Activated CD8-positive, alpha-beta T cell treated with anti-CD3 and anti-CD28 coated beads, Interleukin-2, amount 10 ng/mL, durations not matched to agents 7 days and 5 days (primary cell): ENCODE data around the gene KDM7A. TPM values are rescaled to one million over a fixed set of nuclear protein-coding genes. Genes with fewer than 3 reads are reported as not detected.
"Not testable (repeated sequence)": the region's sequence is repeated elsewhere in the genome, so short reads cannot be mapped to it uniquely, and the experiment has no call there.

ENCODE experiments used
- ATAC-seq: fragments of 150-1000 bp; cut with Tn5 transposase; one replicate; pipeline ENCODE4 v1.10.0; 2021; ENCODE audit warnings: moderate library complexity
- CTCF ChIA-PET: fragments of 350-600 bp; sonication (Branson Sonifier 250); formaldehyde crosslinking; loops from one replicate; lab custom pipeline; 2021; ENCODE audit warnings: antibody characterized with exemption; lab: Charles Lee
- POLR2A ChIA-PET: fragments of 350-600 bp; sonication (Branson Sonifier 250); formaldehyde crosslinking; loops from one replicate; lab custom pipeline; 2021; ENCODE audit warnings: antibody characterized with exemption; lab: Charles Lee
- DNase-seq: peaks from one replicate; pipeline ENCODE4 v3.0.0-alpha.2; 2020
- H3K27ac Mint-ChIP-seq: one replicate; pipeline ENCODE4 v1.8.0; 2021; ENCODE audit warnings: mild to moderate bottlenecking, mixed read lengths
- H3K27me3 Mint-ChIP-seq: one replicate; pipeline ENCODE4 v1.8.0; 2021; ENCODE audit warnings: low read depth, mixed read lengths
- H3K36me3 Mint-ChIP-seq: one replicate; pipeline ENCODE4 v1.8.0; 2021; ENCODE audit warnings: low read depth, mixed read lengths
- H3K4me1 Mint-ChIP-seq: one replicate; pipeline ENCODE4 v1.8.0; 2021; ENCODE audit warnings: low read depth, mixed read lengths
- H3K4me3 Mint-ChIP-seq: one replicate; pipeline ENCODE4 v1.8.0; 2021; ENCODE audit warnings: mild to moderate bottlenecking, mixed read lengths
- H3K9me3 Mint-ChIP-seq: one replicate; pipeline ENCODE4 v1.8.0; 2022; ENCODE audit warnings: mixed read lengths; ENCODE audit not compliant: insufficient read depth
- total RNA-seq, 2 experiments: library from RNA; stranded (reverse); gene quantifications; one replicate each; pipeline ENCODE4 v1.2.3, GENCODE V29; 2021

Gene KDM7A
- total RNA-seq, 2 experiments from 2014 or later, result 3.9 to 4.1 TPM

DNA sequence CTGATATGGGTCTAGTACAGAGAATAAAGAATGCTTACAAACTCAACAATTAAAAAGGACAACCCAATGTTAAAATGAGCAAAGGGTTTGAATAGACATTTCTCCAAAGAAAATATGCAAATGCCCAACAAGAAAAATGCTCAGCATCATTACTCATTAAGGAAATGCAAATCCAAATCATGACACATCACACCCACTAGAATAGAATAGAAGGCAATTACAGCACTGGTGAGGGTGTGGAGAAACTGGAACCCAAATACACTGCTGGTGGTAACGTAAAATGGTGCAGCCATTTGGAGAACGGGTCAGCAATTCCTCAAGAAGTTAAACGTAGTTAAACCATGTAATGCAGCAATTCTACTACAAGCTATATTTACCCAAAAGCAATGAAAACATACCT is 53.8 kb downstream of the KDM7A start:
- Mint-ChIP-seq H3K9me3 (no peaks in the 10 kb centered on the region), H3K27ac (no peak overlapping the region), H3K27me3 (no peaks in the 10 kb centered on the region), H3K4me1 (no peaks in the 10 kb centered on the region), H3K36me3 (peaks cover 12% of the 10 kb centered on the region), H3K4me3 (no peak overlapping the region)
- ChIA-PET CTCF (no interaction called here), POLR2A (no interaction called here)
- DNase-seq (no peak), ATAC-seq (no peak)

DNA sequence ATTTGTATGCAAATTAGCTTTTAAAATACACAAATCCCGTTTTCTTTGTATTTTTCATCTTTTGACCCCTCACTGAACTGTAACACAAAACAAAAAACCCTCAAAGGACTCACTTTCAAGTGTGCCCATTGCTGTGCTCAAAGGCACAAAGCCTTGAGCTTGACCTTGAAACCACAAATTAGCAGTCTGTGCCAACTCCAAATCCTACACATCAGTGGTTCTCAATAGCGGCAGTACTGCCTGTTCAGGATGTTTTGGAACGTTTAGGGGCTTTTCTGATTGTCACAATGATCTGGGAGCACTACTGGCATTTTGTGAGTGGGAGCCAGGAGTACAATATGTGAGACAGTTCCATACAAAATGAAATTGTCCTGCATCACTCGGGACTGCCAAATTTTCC is 55.5 kb downstream of the KDM7A start:
- DNase-seq (no peak), ATAC-seq (no peak)
- Mint-ChIP-seq H3K27me3 (no peaks in the 10 kb centered on the region), H3K9me3 (no peaks in the 10 kb centered on the region), H3K27ac (no peak overlapping the region), H3K36me3 (peaks cover 5% of the 10 kb centered on the region), H3K4me3 (no peak overlapping the region), H3K4me1 (no peaks in the 10 kb centered on the region)
- ChIA-PET POLR2A (no interaction called here), CTCF (interaction anchor here (1.1 kb wide), 1 partner anchor 18 kb away, joined by 3 read pairs; no protein-coding TSS in a partner anchor)

DNA sequence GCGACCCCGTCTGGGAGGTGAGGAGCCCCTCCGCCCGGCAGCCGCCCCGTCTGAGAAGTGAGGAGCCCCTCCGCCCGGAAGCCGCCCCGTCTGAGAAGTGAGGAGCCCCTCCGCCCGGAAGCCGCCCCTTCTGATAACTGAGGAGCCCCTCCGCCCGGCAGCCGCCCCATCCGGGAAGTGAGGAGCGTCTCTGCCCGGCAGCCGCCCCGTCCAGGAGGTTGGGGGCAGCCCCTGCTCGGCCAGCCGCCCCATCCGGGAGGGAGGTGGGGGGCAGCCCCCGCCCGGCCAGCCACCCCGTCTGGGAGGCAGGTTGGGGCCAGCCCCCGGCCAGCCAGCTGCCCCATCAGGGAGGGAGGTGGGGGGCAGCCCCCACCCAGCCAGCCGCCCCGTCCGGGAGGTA is 62.0 kb downstream of the KDM7A start:
- POLR2A ChIA-PET, H3K4me1 Mint-ChIP-seq, CTCF ChIA-PET, ATAC-seq, H3K9me3 Mint-ChIP-seq, H3K4me3 Mint-ChIP-seq, DNase-seq, H3K27me3 Mint-ChIP-seq, H3K27ac Mint-ChIP-seq: not testable (repeated sequence)
- H3K36me3 Mint-ChIP-seq, result peaks cover 14% of the 10 kb centered on the region

DNA sequence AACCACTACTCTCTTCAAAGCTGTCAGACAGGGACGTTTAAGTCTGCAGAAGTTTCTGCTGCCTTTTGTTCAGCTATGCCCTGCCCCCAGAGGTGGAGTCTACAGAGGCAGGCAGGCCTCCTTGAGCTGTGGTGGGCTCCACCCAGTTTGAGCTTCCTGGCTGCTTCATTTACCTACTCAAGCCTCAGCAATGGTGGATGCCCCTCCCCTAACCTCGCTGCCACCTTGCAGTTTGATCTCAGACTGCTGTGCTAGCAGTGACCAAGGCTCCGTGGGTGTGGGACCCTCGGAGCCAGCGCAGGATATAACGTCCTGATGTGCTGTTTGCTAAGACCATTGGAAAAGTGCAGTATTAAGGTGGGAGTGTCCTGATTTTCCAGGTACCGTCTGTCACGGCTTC is 68.0 kb downstream of the KDM7A start:
- H3K27me3 Mint-ChIP-seq, ATAC-seq, H3K27ac Mint-ChIP-seq, CTCF ChIA-PET, H3K9me3 Mint-ChIP-seq, H3K4me3 Mint-ChIP-seq, POLR2A ChIA-PET, H3K4me1 Mint-ChIP-seq: not testable (repeated sequence)
- peak; percentile 39 for DNase-seq
- H3K36me3 Mint-ChIP-seq, result peaks cover 22% of the 10 kb centered on the region

DNA sequence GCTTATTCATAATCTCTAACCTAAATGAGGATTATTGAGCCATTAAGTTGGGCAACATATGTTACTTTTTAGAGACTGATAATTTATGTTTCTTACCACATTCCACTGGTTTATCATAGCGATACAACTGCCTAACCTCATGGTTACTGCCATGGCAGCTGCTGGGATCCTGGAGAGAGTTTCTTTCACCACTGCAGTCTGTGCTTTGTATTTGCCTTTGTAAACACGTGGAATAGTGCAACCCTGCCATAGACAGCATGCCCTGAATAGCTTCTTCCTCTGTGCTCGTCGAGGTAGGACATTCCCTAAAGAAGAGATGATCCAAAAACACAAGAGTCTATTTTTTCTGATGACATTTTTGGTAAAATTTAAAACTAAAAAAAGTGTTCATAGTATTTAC is 80.3 kb downstream of the KDM7A start:
- ATAC-seq, result no peak
- no peaks in the 10 kb centered on the region for H3K27me3 Mint-ChIP-seq
- CTCF ChIA-PET, result no interaction called here
- no peaks in the 10 kb centered on the region for H3K9me3 Mint-ChIP-seq
- H3K36me3 Mint-ChIP-seq, result peaks cover 37% of the 10 kb centered on the region
- H3K4me1 Mint-ChIP-seq, result no peaks in the 10 kb centered on the region
- H3K27ac Mint-ChIP-seq, result no peak overlapping the region
- POLR2A ChIA-PET, result no interaction called here
- DNase-seq, result no peak
- no peak overlapping the region for H3K4me3 Mint-ChIP-seq

DNA sequence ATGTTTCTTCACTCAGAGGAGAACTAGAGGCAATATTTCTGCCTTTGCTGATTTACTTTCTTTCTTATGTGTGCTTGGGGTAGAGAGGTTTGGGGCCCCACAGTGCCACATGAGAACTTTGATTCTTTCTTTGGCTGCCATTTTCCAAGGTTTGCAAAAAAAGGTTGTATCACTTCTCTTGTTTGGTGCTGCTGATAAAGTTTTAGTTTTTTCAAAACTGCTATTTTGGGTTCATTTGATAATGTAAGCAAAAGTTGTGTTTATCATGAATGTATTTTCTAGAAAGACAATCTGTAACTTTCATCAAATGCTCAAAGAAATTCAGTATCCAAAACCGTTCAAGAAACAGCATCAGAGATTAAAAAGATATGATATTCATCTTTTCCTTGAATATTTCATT is 83.4 kb downstream of the KDM7A start:
- ChIA-PET CTCF (interaction anchor here (2.0 kb wide), 1 partner anchor 10 kb away, joined by 5 read pairs; no protein-coding TSS in a partner anchor), POLR2A (no interaction called here)
- H3K27me3 Mint-ChIP-seq, result no peaks in the 10 kb centered on the region
- no peaks in the 10 kb centered on the region for H3K4me1 Mint-ChIP-seq
- no peak overlapping the region for H3K4me3 Mint-ChIP-seq
- no peak overlapping the region for H3K27ac Mint-ChIP-seq
- ATAC-seq, result no peak
- DNase-seq, result no peak
- H3K9me3 Mint-ChIP-seq, result no peaks in the 10 kb centered on the region
- peaks cover 41% of the 10 kb centered on the region for H3K36me3 Mint-ChIP-seq

DNA sequence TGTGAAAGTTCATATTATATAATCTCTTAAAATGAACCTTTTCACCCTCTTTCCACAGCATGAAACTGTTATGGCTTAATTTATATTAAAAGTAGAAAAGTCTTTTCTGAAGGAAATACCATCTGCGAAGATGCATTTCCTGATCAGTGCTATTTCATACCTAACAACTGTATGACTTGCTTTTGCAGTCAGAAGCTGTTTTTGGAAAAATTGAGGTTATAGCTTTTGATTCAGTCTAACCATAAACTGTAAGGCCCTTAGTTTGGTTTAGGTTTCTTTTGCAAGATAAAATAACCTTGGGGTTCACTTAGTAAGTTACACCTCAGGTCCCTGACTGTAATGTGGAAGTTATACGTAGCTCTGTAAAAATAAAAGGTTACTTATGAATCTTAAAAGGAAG is 91.3 kb downstream of the KDM7A start:
- CTCF ChIA-PET, result interaction anchor here (1.0 to 1.6 kb wide), 2 partner anchors 13 to 220 kb away, joined by 4 to 5 read pairs; no protein-coding TSS in a partner anchor
- POLR2A ChIA-PET, result interaction anchor here (1.0 kb wide), 1 partner anchor 23 kb away, joined by 3 read pairs; the partner anchor contains the start of gene PARP12
- peak; percentile 34 for ATAC-seq
- no peaks in the 10 kb centered on the region for H3K27me3 Mint-ChIP-seq
- H3K4me1 Mint-ChIP-seq, result peaks cover 27% of the 10 kb centered on the region
- no peaks in the 10 kb centered on the region for H3K9me3 Mint-ChIP-seq
- H3K4me3 Mint-ChIP-seq, result no peak overlapping the region
- no peak overlapping the region for H3K27ac Mint-ChIP-seq
- no peak for DNase-seq
- H3K36me3 Mint-ChIP-seq, result no peaks in the 10 kb centered on the region

DNA sequence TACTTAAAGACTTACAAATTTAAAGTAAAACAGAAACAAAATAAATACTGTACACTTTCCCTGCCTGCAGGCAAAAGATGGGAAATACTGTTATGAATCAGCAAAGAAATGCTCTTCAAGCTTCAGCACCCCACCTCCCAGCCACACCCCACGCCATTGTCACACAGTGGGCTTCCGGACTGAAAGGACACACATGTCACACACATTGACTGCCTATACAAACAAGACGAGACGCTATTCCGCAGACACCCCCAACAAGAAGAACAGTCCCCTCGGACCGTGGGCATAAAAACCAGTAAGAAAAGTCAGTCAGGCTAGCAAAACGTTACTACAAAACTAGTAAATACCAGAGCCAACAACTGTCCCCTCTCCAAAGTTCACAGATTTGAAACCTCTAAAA is 91.8 kb downstream of the KDM7A start:
- H3K36me3 Mint-ChIP-seq, result no peaks in the 10 kb centered on the region
- peaks cover 2% of the 10 kb centered on the region for H3K27me3 Mint-ChIP-seq
- no peaks in the 10 kb centered on the region for H3K9me3 Mint-ChIP-seq
- DNase-seq, result peak; percentile 64
- POLR2A ChIA-PET, result interaction anchor here (1.0 kb wide), 1 partner anchor 22 kb away, joined by 3 read pairs; the partner anchor contains the start of gene PARP12
- ATAC-seq, result peak; percentile 79
- peaks cover 27% of the 10 kb centered on the region for H3K4me1 Mint-ChIP-seq
- CTCF ChIA-PET, result interaction anchor here (1.6 kb wide), 1 partner anchor 220 kb away, joined by 5 read pairs; no protein-coding TSS in a partner anchor
- H3K4me3 Mint-ChIP-seq, result peak overlapping the region; percentile 5
- H3K27ac Mint-ChIP-seq, result peak overlapping the region; percentile 29

DNA sequence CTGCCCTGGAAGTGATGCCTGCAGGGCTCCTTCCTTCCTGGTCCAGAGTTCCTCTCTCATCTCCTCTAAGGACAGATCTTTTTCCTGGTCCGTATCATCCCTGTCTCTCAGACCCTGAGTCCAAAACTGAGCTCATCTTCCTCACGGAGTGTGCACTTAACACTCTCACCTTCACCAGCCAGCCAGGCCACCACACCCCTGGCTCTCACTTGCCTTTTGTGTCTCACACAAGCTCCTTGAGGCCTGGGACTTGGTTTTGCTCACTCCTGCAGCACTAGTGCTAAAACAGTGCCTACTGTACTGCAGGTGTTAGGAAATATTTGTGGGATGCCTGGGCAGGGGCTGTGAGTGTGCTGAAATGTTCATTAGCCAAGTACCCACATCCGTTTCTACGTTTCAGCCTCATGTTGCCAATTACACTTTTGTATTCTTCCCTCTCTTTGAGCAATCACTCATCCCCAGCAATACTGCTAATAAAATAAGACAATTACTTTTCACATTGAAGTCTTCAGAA is 92.6 kb downstream of the KDM7A start:
- ChIA-PET CTCF (interaction anchor here (0.9 to 1.6 kb wide), 2 partner anchors 8 to 221 kb away, joined by 5 read pairs; no protein-coding TSS in a partner anchor), POLR2A (interaction anchor here (0.6 to 1.0 kb wide), 3 partner anchors 21 to 1197 kb away, joined by 3 to 4 read pairs (median 3); partner anchors contain the start of gene PARP12)
- no peaks in the 10 kb centered on the region for H3K9me3 Mint-ChIP-seq
- peaks cover 2% of the 10 kb centered on the region for H3K27me3 Mint-ChIP-seq
- H3K4me1 Mint-ChIP-seq, result peaks cover 27% of the 10 kb centered on the region
- H3K36me3 Mint-ChIP-seq, result no peaks in the 10 kb centered on the region
- DNase-seq, result no peak
- H3K4me3 Mint-ChIP-seq, result no peak overlapping the region
- peak overlapping the region; percentile 48 for H3K27ac Mint-ChIP-seq
- peak; percentile 38 for ATAC-seq

DNA sequence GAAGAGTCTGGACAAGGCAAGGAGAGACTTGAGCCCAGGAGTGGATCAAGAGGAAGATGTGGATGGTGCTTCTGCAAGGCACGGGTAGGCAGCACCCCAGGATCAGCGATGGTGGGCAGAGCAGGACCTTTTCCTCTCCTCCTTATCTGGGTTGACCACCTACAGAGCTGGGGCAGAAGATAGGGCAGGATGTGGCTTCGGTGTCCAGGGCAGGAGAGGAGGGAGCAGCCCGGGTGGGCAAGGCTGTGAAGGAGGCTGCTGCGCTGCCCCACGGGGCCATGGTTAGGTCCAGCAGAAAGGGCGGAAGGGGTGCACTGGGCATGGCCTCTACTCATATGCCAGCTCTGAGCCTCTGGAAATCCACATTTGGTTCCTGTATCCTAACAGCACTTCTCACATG is 94.0 kb downstream of the KDM7A start:
- H3K4me1 Mint-ChIP-seq, result peaks cover 30% of the 10 kb centered on the region
- H3K36me3 Mint-ChIP-seq, result no peaks in the 10 kb centered on the region
- DNase-seq, result no peak
- no peak overlapping the region for H3K4me3 Mint-ChIP-seq
- H3K9me3 Mint-ChIP-seq, result no peaks in the 10 kb centered on the region
- ChIA-PET POLR2A (no interaction called here), CTCF (no interaction called here)
- H3K27ac Mint-ChIP-seq, result peak overlapping the region; percentile 23
- peaks cover 2% of the 10 kb centered on the region for H3K27me3 Mint-ChIP-seq
- no peak for ATAC-seq

DNA sequence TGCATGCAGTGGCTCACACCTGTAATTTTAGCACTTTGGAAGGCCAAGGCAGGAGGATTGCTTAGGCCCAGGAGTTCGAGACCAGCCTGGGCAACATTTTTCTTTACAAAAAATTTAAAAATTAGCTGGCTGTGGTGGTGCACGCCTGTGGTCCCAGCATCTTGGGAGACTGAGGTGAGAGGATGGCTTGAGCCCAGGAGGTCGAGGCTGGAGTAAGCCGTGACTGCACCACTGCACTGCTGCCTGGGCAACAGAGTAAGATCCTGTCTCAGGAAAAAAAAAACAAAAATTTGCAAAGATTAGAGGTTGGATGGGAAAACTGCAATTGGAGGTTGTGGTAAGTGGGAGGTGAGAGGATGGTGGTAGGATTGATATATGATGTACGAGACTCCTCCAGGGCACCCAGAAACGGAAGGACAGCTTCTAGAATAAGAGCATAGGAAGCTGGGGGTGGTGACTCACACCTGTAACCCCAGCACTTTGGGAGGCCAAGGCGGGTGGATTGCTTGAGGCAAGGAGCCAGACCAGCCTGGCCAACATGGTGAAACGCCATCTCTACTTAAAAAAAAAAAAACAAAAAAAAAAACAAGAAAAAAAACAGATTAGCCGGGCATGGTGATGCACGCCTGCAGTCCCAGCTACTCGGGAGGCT is 94.9 kb downstream of the KDM7A start:
- ATAC-seq (no peak), DNase-seq (no peak)
- no peaks in the 10 kb centered on the region for H3K36me3 Mint-ChIP-seq
- H3K4me3 Mint-ChIP-seq, result no peak overlapping the region
- CTCF ChIA-PET, result no interaction called here
- peaks cover 28% of the 10 kb centered on the region for H3K4me1 Mint-ChIP-seq
- POLR2A ChIA-PET, result no interaction called here
- no peak overlapping the region for H3K27ac Mint-ChIP-seq
- H3K9me3 Mint-ChIP-seq, result no peaks in the 10 kb centered on the region
- peaks cover 2% of the 10 kb centered on the region for H3K27me3 Mint-ChIP-seq

DNA sequence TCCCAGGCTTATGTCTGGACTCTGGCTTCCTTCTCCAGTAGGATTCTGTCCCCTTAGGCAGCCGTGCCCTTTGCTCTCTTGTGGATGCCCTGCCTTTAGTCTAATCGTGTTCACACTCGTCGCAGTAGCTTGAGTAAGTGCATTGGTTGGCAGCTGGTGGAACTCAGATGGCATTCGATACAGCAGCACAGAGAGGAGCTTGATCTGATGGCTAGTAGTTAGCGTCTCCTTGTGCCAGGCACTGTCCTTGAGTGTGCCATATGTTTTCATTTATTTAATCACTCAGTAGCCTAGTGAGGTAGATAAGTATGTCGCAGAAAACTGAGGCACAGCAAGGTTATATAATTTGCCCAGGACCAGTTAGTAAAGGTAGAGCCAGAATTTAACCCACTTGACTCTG is 95.9 kb downstream of the KDM7A start:
- H3K4me3 Mint-ChIP-seq, result no peak overlapping the region

More for the DNA sequence above, 95.9 kb downstream of the KDM7A start:
- ATAC-seq (no peak), DNase-seq (no peak)
- peaks cover 27% of the 10 kb centered on the region for H3K4me1 Mint-ChIP-seq
- no peaks in the 10 kb centered on the region for H3K36me3 Mint-ChIP-seq
- ChIA-PET POLR2A (no interaction called here), CTCF (no interaction called here)
- H3K9me3 Mint-ChIP-seq, result no peaks in the 10 kb centered on the region
- peaks cover 2% of the 10 kb centered on the region for H3K27me3 Mint-ChIP-seq
- no peak overlapping the region for H3K27ac Mint-ChIP-seq
